Embryonic facial prominence (tissue), 1 donor: ENCODE measurements around the gene GPR161.
"Not testable (repeated sequence)": the region's sequence is repeated elsewhere in the genome, so short reads cannot be mapped to it uniquely, and the experiment has no call there.

ENCODE experiments used
- DNase-seq: peaks from one replicate; pipeline ENCODE4 v3.0.0-alpha.2; 2016; ENCODE audit errors: extremely low spot score

GPR161 gene

DNA sequence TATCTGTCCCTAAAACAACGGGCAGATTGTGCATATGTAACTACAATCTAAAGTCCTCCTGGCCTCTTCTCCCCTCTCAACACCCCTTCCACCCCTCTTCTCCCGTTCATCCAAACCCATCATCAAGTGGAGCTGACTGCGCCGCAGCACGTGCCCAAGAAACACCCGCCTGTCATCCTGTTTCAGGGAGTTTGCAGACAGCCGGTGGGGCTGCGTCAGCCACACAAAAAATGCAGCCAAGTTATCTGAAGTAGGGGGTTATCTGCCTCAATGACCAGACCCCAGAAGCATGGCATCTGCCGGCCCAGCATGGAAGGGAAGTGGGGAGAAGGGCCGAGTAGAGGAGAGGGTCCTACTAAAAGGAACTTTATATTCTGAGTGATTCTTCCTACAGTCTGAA is 49.0 kb downstream of the GPR161 start:
- DNase-seq, result no peak

GRCh38 chr1:168086438-168086837 is 50.3 kb downstream of the GPR161 start:
- no peak for DNase-seq

DNA sequence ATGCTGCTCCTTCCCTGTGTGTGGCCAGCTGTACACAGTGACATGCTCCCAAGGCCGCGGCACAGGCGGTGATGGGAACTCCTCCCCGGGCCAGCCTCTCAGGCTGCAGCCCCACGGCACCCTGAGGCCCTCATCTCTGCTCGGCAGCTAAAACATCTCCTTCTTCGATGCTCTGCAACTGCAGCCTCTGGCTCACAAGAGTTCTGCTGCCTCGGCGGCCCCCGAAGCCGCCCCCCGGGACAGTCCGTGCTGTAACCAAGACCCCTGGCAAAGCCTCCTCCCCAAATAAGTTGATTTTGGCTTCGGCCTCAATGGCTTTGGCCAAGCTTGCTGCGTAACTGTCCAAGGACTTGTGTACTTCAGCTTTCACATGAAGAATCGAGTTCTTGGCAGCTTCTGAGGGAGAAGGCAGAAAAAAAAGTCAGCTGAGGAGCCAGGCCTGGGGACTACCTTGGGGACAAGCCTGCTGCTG is 51.3 kb downstream of the GPR161 start:
- DNase-seq, result no peak

DNA sequence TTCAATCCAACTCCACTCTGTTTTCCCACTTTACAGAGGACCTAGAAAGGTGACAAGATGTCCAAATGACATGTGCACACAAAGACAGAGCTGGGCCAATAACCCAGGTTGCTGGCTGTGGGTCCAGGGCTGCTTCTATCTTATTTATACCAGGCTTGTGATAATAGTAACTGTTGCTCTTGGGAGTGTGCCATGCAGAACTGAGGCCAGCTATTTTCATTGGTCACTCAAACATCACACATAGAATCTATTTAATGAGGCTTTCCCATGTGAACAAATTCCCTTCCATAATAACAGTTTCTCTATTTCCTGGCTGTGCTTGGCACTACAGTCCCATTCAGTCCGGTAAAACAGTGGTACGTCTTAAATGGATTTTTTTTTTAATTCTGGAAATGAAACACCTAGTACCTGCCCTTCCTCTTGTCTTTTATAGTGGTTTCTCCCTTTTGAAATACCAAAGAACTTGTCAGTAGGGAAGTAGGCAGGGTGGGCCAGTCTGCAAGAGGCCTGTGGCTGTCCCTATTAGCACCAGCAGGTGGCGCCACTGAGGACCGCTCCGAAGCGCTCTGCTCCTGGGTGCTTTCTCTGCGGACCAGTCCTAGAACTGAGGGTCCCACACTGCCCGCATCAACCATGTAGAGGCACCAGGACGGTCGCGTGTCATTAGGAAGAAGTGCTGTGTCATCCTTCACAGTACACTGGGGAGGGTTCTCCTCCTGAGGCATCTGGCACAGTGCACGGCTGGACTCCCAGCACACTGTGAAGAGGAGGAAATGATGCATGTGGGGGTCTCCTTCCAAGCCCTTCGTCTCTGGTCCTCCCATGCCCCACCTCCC is 52.1 kb downstream of the GPR161 start:
- DNase-seq, result no peak

DNA sequence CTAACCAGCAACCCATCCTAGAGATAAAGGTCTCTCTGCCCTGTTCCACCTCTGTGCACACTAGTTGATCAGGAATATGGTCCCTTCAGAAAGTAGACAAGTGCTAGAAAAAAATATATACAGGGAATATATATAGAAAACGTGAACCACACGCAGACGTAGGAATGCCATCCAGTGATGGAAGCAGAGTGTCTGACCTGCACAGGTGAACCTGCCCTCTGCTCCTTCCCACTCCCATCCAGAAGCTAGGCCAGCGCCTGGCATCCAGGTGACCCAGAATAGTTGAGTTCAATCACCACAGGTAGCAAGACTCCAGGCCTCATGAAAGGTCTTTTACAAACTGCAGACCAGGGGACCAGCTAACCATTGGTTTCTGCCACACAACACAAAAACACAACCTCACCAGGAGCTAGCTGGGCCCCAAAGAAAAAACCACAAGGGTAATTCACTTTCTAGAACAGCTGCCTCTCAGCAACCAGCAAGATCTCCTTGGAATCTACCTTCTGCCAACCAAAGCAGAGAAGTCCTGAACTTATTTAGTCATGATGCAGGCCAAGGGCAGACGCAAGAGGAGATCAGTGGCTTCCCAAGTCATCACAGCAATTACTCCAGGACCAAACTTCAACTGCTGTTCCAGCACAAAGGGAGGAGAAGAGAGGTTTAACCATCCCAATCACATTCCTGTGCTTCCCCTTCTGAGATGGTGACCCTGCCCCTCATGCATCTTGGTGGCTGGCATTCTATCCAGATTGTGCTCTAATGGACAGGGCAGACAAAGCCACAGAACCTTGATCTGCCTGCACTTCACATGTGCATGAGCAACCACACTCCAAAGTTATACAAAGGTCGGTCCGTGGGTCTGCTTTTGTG is 53.0 kb downstream of the GPR161 start:
- DNase-seq, result no peak

DNA sequence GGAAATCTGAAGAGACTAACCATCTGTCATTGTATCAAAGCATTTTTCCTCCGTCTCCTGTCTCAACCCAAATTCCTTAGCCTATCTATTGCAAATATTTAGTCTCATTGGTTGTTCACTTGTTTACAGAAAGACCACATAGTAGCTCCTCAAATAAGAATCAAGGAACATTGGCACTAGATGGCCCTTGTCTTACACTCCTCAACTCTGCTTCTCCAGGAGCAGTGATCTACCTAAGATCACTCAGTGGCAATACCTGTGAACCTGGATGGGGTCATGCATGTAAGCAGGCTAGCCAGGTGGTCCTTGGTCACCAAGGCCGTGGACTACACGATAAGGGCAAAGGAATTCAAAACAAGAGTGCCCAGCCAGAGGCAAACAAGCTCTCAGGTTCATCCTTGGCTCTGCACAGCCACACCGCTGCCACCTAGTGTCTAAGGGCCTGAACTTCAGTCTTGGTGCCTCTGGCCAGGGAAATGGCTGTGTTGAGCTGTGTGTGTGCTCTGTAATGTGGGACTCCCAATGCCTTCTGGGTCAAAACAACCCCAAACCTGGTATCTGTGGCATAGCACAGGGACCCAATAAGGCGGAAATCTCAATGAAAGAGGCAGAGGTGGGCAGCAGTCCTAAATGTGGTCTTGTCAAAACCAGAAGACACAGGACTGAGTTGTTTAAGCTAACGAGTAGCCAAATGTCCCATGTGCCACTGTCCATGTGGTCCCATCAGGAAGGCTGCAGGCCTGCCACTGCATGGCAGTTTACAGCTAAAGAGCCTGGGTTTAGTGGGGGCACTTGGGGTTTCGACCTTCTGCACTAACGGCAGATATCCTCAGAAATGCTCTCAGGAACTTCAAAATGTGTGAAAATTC is 54.5 kb downstream of the GPR161 start:
- DNase-seq, result no peak

DNA sequence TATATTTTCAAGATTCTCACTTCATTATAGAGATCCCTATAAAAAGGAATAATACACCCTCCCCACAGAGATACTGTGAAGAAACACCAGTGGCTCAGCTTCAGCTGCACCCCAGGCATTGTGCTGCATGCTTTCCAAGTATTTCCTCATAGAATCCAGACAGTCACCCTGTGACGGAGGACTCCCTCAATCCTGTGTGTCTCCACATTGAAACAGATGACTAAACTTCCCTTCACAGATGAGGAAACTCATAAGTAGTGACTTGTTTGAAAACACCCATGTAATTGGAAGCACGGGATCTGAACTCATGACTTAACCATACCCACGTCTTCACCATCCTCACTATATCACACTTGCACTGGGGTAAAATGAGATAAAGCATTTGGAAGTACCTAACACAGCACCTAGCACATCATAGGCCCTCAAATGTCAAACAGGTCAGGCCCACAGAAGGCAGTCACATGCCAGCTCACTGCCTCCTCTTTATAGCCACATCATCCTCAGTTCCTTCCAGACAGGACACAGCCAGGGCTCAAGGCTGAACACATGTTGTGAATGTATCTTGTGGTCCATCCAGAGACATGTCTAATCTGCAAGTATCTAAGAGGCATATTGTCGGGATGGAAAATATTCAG is 55.2 kb downstream of the GPR161 start:
- no peak for DNase-seq

DNA sequence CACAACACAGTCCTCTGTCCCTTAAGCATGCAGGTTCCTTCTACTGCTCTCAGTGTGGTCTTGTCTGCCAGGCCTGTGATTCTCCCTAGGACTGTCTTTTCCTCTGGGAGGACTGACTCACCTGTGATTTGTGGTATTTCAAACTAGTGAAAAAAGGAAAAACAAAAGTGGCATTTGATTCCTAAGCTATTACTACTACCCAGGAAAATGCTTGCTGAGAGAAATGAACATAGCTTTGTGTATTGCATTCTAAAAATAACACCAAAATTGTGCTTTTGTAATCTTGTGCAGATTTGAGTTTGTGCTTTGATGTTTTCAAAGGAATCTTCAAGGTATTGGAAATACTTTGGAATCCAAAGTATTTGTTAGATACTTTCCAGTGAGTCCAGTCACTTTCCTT is 57.0 kb downstream of the GPR161 start:
- no peak for DNase-seq

- DNase-seq, result no peak
Measured at GRCh38 chr1:168069384-168069783, 67.3 kb downstream of the GPR161 start.

GRCh38 chr1:168065506-168065905 is 71.2 kb downstream of the GPR161 start:
- no peak for DNase-seq

DNA sequence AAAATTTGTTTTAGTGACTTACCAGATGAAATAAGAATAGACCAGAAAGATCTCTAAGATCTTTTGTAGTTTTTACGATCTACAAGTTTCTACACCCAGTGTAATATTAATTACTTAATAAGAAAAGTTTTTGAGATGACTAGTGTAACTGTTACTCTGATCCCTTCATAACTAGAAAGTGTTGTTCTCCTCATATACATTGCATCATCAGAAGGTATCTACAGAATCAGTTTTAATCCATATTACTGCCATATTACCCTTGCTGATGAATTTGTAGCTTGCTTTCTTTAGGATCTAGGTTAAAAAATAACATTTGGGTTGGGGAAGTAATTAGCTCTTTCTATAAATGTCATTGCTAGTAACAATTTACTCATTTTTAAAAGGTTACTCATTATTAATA is 72.5 kb downstream of the GPR161 start:
- no peak for DNase-seq

DNA sequence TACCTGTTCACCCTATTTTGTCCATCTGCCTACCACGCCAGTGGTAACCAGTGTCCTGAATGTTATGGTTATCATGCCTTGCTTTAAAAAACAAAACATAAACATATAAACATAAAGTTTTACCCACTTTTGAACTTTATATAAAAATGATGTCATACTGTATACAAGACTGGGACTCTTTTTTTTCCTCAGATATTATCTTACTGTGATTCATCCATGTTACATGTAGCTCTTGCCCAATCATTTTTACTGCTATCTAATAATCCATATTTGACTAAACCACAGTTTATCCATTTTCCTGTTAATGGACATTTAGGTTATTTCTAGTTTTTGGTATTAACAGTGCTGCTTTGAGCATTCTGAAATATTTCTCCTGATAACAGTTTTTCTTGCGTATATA is 78.8 kb downstream of the GPR161 start:
- no peak for DNase-seq

GRCh38 chr1:168057355-168057754 is 79.4 kb downstream of the GPR161 start:
- no peak for DNase-seq

- DNase-seq, result not testable (repeated sequence)
Measured at GRCh38 chr1:168056152-168056551, 80.6 kb downstream of the GPR161 start.

- no peak for DNase-seq
Measured at GRCh38 chr1:168054117-168054516, 82.6 kb downstream of the GPR161 start.

DNA sequence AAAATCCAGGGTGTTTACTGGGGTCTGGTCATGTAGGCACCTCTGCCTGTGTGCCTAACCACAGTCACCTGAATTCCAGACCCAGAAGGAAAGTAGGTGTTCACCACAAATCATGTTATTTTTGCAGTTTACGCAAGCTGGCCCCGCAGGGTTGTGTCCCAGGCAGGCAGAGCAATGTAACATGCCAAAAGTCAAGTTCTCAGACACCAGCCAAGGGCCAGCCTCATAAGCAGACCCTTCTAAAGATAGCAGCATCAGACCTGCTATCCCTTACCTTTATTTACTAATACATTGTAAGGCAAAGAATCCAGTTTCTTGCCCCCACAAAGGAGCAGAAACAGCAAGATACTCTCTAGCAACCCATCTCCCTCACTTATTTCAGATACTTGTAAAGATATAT is 83.0 kb downstream of the GPR161 start:
- no peak for DNase-seq

DNA sequence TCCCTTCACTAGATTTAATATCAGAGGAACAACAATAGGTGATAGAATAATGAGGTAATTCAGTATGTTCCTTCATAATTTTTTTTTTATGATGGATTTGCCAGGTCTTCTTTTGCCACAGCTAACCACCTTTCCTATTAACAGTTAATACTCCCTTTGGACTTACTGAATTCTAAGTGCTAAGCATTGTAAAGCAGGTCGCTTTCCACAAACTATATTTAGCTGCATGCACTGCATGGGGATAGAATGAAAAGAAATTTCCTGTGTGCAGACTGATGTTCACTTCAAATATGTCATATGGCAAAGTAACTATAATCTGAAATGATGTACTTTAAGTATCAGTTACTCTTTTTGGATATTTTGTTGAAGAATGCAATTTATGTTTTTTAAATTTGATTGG is 85.8 kb downstream of the GPR161 start:
- DNase-seq, result no peak

- DNase-seq, result no peak
Measured at GRCh38 chr1:168050307-168050706, 86.4 kb downstream of the GPR161 start.

- DNase-seq, result no peak
Measured at GRCh38 chr1:168045311-168045710, 91.4 kb downstream of the GPR161 start.

DNA sequence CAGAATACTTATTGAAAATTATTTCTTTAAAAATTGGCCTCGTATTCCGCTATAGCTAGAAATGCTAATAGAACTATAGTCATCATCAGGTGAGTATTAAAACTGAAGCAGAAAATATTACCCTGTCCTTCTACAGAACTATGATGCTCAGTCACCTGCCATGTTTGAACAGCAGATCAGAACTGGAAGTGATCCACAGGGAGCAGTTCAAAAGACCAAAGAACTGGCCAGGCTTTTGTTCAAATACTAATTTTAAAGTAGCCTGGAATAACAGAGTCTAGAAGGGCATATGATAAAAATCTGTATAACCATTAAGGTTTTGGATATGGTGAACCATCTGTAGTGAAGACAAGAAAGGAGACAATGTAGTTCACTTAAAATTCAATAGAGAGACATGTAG is 94.4 kb downstream of the GPR161 start:
- DNase-seq, result no peak

GRCh38 chr1:168035345-168035744 is 101.4 kb downstream of the GPR161 start:
- no peak for DNase-seq
